Measurements from ENCODE around the gene PDCD6IP.
"Not testable (repeated sequence)": the region's sequence is repeated elsewhere in the genome, so short reads cannot be mapped to it uniquely, and the experiment has no call there.

The PDCD6IP gene, protein sequence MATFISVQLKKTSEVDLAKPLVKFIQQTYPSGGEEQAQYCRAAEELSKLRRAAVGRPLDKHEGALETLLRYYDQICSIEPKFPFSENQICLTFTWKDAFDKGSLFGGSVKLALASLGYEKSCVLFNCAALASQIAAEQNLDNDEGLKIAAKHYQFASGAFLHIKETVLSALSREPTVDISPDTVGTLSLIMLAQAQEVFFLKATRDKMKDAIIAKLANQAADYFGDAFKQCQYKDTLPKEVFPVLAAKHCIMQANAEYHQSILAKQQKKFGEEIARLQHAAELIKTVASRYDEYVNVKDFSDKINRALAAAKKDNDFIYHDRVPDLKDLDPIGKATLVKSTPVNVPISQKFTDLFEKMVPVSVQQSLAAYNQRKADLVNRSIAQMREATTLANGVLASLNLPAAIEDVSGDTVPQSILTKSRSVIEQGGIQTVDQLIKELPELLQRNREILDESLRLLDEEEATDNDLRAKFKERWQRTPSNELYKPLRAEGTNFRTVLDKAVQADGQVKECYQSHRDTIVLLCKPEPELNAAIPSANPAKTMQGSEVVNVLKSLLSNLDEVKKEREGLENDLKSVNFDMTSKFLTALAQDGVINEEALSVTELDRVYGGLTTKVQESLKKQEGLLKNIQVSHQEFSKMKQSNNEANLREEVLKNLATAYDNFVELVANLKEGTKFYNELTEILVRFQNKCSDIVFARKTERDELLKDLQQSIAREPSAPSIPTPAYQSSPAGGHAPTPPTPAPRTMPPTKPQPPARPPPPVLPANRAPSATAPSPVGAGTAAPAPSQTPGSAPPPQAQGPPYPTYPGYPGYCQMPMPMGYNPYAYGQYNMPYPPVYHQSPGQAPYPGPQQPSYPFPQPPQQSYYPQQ

DNA sequence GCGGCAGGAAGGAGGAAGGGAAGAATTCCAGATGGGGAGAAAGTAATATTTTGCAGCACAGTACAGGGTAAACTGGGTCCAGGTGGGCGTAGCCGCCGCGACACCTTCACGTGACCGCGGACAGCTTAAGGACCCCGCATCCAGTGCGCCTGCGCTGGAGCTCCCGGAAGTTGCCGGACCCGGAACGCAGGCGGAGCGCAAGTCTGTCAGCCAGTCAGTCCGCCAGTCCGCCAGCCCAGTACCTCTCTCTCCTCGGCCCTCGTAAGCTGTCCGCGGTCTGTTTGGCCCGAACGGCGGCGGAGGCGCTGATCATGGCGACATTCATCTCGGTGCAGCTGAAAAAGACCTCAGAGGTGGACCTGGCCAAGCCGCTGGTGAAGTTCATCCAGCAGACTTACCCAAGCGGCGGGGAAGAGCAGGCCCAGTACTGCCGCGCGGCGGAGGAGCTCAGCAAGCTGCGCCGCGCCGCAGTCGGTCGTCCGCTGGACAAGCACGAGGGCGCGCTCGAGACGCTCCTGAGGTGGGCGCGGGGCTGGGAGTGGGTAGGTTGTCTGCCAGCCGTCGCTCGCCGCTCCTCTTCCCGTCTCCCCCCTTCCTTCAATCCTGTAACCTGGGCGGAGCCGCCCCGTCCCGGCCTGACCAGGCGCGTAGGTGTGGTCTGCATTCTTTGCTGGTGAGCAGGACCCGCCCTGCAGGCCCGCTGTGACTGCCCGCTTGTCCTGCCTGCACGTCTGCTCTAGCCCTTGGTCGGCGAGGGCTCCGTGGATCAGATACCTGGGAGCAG, at the start of gene PDCD6IP:
PDCD6IP (plus strand) TSS at position 213 of the 784 bp plus-strand sequence; CDS start at position 312, 99 bp downstream.
- Histone ChIP-seq H3K9ac (ENCODE audit: low read length in 5 of 5) (peak within 1 kb of the TSS; percentile 87 to 97 (median 91)), H3K36me3 (ENCODE audit: control insufficient read depth in 5 of 5, insufficient read depth in 5 of 5, low read length in 5 of 5) (peaks cover 0 to 9% (median 2%) of the 10 kb centered on the region in 5 donors), H3K27me3 (ENCODE audit: control insufficient read depth in 5 of 5, insufficient read depth in 4 of 5, low read length in 5 of 5) (no peaks in the 10 kb centered on the region), H3K4me3 (ENCODE audit: low read depth in 1 of 5, low read length in 5 of 5) (peak within 1 kb of the TSS; percentile 86 to 98 (median 97)), H3K9me3 (ENCODE audit: control insufficient read depth in 5 of 5, low read length in 5 of 5) (no peaks in the 10 kb centered on the region), H3K27ac (ENCODE audit: low read depth, low read length) (peak within 1 kb of the TSS; percentile 98), H3K4me1 (ENCODE audit: control insufficient read depth in 5 of 5, insufficient read depth in 5 of 5, low read length in 5 of 5) (peaks cover 0 to 40% (median 37%) of the 10 kb centered on the region in 5 donors)

DNA sequence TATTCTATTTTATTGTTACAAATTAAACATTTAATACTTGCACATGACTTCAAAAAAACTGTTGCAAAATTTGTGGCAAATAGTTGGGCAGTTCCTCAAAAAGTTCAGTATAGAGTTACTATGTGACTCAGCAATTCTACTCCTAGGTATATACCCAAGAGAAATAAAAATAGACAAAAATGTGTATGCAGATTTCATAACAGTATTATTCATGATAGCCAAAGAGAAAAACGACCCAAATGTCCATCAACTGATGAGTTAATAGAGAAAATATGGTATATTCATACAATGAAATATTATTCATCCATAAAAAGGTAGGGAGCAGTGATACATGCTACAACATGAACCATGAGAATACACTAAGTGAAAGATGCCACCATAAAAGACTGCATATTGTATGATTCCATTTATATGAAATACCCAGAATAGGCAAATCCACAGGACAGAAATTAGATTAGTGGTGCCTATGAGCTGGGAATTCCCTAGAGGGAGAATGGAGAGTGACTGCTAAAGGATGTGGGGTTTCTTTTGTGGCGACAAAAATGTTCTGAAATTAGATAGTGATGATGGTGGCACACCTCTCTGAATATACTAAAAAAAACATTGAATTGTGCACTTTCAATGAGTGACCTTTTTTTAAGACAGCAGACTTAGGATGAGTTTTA, 48.8 kb upstream of the PDCD6IP start:
- H3K9me3 ChIP-seq (ENCODE audit: control insufficient read depth in 5 of 5, low read length in 5 of 5) = peaks cover 0 to 6% (median 0%) of the 10 kb centered on the region in 5 donors
- H3K36me3 ChIP-seq (ENCODE audit: control insufficient read depth in 5 of 5, insufficient read depth in 5 of 5, low read length in 5 of 5) = no peaks in the 10 kb centered on the region
- no peaks in the 10 kb centered on the region for H3K4me1 ChIP-seq (ENCODE audit: control insufficient read depth in 5 of 5, insufficient read depth in 5 of 5, low read length in 5 of 5)
- H3K9ac ChIP-seq (ENCODE audit: low read length in 5 of 5) = no peak overlapping the region
- H3K4me3 ChIP-seq (ENCODE audit: low read depth in 1 of 5, low read length in 5 of 5) = no peak overlapping the region
- H3K27me3 ChIP-seq (ENCODE audit: control insufficient read depth in 5 of 5, insufficient read depth in 4 of 5, low read length in 5 of 5) = no peaks in the 10 kb centered on the region
- H3K27ac ChIP-seq (ENCODE audit: low read depth, low read length) = no peak overlapping the region

DNA sequence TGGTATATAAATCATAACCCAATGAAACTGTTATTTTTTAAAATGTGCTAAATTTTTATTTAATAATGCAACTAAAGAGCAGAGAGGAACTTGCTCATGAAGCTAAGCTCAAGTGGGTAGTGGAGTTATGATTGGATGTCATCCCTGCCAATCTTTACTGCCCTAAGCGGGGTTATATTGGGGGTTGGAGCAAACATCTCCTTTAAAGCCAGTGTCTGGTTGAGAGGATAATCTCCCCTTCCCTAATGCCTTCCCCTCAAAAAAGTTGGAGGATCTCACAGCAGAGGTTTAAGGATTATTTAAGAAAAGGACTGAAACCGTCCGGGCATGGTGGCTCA, 48.2 kb upstream of the PDCD6IP start:
- Histone ChIP-seq H3K9me3 (ENCODE audit: control insufficient read depth in 5 of 5, low read length in 5 of 5) (peaks cover 0 to 8% (median 4%) of the 10 kb centered on the region in 5 donors), H3K27ac (ENCODE audit: low read depth, low read length) (no peak overlapping the region), H3K4me3 (ENCODE audit: low read depth in 1 of 5, low read length in 5 of 5) (no peak overlapping the region), H3K27me3 (ENCODE audit: control insufficient read depth in 5 of 5, insufficient read depth in 4 of 5, low read length in 5 of 5) (no peaks in the 10 kb centered on the region), H3K9ac (ENCODE audit: low read length in 5 of 5) (no peak overlapping the region), H3K36me3 (ENCODE audit: control insufficient read depth in 5 of 5, insufficient read depth in 5 of 5, low read length in 5 of 5) (no peaks in the 10 kb centered on the region), H3K4me1 (ENCODE audit: control insufficient read depth in 5 of 5, insufficient read depth in 5 of 5, low read length in 5 of 5) (no peaks in the 10 kb centered on the region)

DNA sequence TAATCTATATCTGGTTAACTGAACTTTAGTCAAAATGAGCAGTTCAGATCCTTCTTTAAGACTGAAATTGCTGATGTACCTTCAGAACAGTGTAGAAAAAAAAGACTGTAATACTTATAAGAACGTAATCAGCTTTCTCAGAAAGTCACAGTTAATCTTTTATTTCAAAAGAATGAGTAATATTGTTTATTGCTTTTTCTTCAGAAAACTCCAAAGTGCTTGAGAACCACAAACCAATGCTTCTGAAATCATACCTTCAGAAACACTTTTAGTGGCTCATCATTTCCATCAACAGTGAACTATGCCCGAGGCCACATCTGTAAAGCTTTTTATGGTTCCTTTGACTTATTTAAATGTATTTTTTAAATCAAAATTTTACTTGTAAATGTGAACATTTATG, 47.1 kb upstream of the PDCD6IP start:
- Histone ChIP-seq H3K27me3 (ENCODE audit: control insufficient read depth in 5 of 5, insufficient read depth in 4 of 5, low read length in 5 of 5) (no peaks in the 10 kb centered on the region), H3K9ac (ENCODE audit: low read length in 5 of 5) (no peak overlapping the region), H3K27ac (ENCODE audit: low read depth, low read length) (no peak overlapping the region), H3K36me3 (ENCODE audit: control insufficient read depth in 5 of 5, insufficient read depth in 5 of 5, low read length in 5 of 5) (no peaks in the 10 kb centered on the region), H3K9me3 (ENCODE audit: control insufficient read depth in 5 of 5, low read length in 5 of 5) (peaks cover 0 to 8% (median 4%) of the 10 kb centered on the region in 5 donors), H3K4me1 (ENCODE audit: control insufficient read depth in 5 of 5, insufficient read depth in 5 of 5, low read length in 5 of 5) (no peaks in the 10 kb centered on the region), H3K4me3 (ENCODE audit: low read depth in 1 of 5, low read length in 5 of 5) (no peak overlapping the region)

DNA sequence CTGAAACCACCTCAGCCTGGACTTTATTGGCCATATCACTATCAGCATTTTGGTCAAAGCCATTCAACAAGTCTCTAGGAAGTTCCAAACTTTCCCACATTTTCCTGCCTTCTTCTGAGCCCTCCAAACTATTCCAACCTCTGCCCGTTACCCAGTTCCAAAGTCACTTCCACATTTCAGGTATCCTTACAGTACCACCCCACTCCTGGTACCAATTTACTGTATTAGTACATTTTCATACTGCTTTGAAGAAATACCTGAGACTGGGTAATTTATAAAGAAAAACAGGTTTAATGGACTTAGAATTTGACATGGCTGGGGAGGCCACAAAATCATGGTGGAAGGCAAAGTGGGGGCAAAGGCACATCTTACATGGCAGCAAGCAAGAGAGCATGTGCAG, 44.0 kb upstream of the PDCD6IP start:
- not testable (repeated sequence) for H3K9ac ChIP-seq (ENCODE audit: low read length in 5 of 5); H3K4me1 ChIP-seq (ENCODE audit: control insufficient read depth in 5 of 5, insufficient read depth in 5 of 5, low read length in 5 of 5); H3K4me3 ChIP-seq (ENCODE audit: low read depth in 1 of 5, low read length in 5 of 5); H3K9me3 ChIP-seq (ENCODE audit: control insufficient read depth in 5 of 5, low read length in 5 of 5); H3K27me3 ChIP-seq (ENCODE audit: control insufficient read depth in 5 of 5, insufficient read depth in 4 of 5, low read length in 5 of 5); H3K36me3 ChIP-seq (ENCODE audit: control insufficient read depth in 5 of 5, insufficient read depth in 5 of 5, low read length in 5 of 5); H3K27ac ChIP-seq (ENCODE audit: low read depth, low read length)

DNA sequence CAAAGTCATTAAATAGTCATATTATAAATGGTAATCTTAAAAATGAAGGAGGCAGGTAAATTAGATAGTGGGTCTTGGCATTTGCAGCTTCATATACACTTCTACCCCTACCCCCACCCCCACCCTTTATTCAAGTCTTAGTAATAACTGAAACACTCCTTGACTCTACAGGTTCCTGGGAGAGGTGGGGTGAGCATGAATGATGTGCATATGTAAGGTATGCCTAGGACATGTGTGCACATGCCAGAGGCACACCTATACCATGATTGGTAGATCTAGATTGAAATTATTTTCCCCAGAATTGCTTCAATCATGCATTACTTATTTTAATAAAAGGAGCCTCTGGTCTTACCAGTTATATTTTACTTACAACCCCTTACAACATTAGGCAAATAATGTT, 40.1 kb upstream of the PDCD6IP start:
- H3K4me3 ChIP-seq (ENCODE audit: low read depth in 1 of 5, low read length in 5 of 5) = no peak overlapping the region
- no peaks in the 10 kb centered on the region for H3K4me1 ChIP-seq (ENCODE audit: control insufficient read depth in 5 of 5, insufficient read depth in 5 of 5, low read length in 5 of 5)
- no peak overlapping the region for H3K9ac ChIP-seq (ENCODE audit: low read length in 5 of 5)
- H3K9me3 ChIP-seq (ENCODE audit: control insufficient read depth in 5 of 5, low read length in 5 of 5) = peaks cover 0 to 8% (median 4%) of the 10 kb centered on the region in 5 donors
- no peaks in the 10 kb centered on the region for H3K36me3 ChIP-seq (ENCODE audit: control insufficient read depth in 5 of 5, insufficient read depth in 5 of 5, low read length in 5 of 5)
- no peak overlapping the region for H3K27ac ChIP-seq (ENCODE audit: low read depth, low read length)
- H3K27me3 ChIP-seq (ENCODE audit: control insufficient read depth in 5 of 5, insufficient read depth in 4 of 5, low read length in 5 of 5) = no peaks in the 10 kb centered on the region

DNA sequence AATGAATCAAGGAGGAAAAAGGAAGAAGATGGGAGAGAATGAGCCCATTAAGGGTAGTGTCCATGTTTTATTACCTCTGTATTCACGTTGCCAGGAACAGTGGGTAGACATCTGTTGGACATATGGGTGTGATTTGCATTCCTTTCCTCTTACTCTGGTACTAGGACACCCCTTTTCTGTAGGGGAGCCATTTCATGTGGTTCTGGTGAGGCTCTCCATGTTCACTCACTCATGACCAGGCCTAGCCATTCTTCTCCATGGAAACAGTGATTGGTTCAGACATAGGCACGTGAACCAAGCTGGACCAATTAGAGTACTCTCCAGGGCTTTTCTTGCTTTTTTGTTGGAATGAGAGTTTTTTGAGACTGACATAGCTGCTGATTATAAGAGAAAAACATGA, 39.6 kb upstream of the PDCD6IP start:
- H3K27me3 ChIP-seq (ENCODE audit: control insufficient read depth in 5 of 5, insufficient read depth in 4 of 5, low read length in 5 of 5) = no peaks in the 10 kb centered on the region
- H3K27ac ChIP-seq (ENCODE audit: low read depth, low read length) = no peak overlapping the region
- peaks cover 0 to 8% (median 4%) of the 10 kb centered on the region in 5 donors for H3K9me3 ChIP-seq (ENCODE audit: control insufficient read depth in 5 of 5, low read length in 5 of 5)
- H3K36me3 ChIP-seq (ENCODE audit: control insufficient read depth in 5 of 5, insufficient read depth in 5 of 5, low read length in 5 of 5) = no peaks in the 10 kb centered on the region
- H3K9ac ChIP-seq (ENCODE audit: low read length in 5 of 5) = no peak overlapping the region
- H3K4me3 ChIP-seq (ENCODE audit: low read depth in 1 of 5, low read length in 5 of 5) = no peak overlapping the region
- H3K4me1 ChIP-seq (ENCODE audit: control insufficient read depth in 5 of 5, insufficient read depth in 5 of 5, low read length in 5 of 5) = no peaks in the 10 kb centered on the region

DNA sequence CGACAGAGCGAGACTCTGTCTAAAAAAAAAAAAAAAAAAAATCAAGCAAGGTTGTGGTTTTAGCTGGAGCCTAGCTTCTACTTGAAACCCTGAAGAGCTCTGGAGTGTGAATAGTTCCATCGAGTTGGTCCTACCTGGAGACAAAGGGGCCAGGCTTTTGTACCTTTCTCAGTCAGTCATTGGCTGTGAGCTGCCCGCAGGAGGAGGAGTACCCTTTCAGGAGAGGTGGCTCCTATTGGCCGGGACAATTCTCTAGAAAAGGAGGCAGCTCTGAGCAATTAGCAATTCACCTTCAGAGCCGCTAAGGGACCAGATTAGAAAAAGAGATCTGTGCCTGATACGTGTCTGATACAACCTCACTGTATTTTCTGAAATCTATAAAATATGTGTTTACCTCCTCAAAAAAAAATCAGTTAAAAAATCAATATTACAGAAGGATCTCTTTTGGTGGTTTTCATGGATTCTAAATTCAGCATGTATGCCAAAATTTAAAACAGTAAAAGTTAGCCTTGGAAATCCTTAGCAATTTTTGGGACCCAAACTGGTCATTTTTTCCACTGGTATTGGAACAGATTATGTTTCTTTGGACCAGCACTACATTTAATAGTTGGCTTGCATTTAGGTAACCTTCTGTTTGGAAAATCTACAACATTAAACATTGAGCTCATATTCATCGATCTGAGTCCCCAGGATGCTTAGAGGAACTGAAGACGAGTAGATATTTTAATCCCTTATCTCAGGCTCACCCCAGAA, 29.7 kb upstream of the PDCD6IP start:
- Histone ChIP-seq H3K9me3 (ENCODE audit: control insufficient read depth in 5 of 5, low read length in 5 of 5) (no peaks in the 10 kb centered on the region), H3K9ac (ENCODE audit: low read length in 5 of 5) (no peak overlapping the region), H3K27ac (ENCODE audit: low read depth, low read length) (no peak overlapping the region), H3K4me1 (ENCODE audit: control insufficient read depth in 5 of 5, insufficient read depth in 5 of 5, low read length in 5 of 5) (no peaks in the 10 kb centered on the region), H3K27me3 (ENCODE audit: control insufficient read depth in 5 of 5, insufficient read depth in 4 of 5, low read length in 5 of 5) (no peaks in the 10 kb centered on the region), H3K4me3 (ENCODE audit: low read depth in 1 of 5, low read length in 5 of 5) (no peak overlapping the region), H3K36me3 (ENCODE audit: control insufficient read depth in 5 of 5, insufficient read depth in 5 of 5, low read length in 5 of 5) (no peaks in the 10 kb centered on the region)

DNA sequence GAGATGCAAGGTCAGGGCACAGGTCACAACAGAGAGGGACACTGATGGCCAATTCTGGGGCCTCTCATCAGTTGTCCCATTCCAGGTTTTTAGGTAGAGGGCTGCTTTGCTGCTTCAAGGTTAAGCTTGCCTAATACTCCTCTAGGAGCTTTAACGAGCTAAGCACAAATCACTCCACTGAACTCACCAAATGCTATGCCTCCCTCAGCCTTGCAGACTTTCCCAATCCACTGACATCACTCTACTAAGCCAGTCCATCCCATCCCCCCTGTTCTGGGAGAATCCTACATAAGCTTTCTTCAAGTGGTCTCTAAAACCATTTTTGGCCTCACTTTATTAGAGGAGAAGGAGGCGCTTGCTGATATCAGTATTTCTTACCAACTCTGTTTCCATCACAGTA, 24.8 kb upstream of the PDCD6IP start:
- Histone ChIP-seq H3K4me1 (ENCODE audit: control insufficient read depth in 5 of 5, insufficient read depth in 5 of 5, low read length in 5 of 5) (no peaks in the 10 kb centered on the region), H3K27ac (ENCODE audit: low read depth, low read length) (no peak overlapping the region), H3K9ac (ENCODE audit: low read length in 5 of 5) (no peak overlapping the region), H3K9me3 (ENCODE audit: control insufficient read depth in 5 of 5, low read length in 5 of 5) (no peaks in the 10 kb centered on the region), H3K4me3 (ENCODE audit: low read depth in 1 of 5, low read length in 5 of 5) (no peak overlapping the region), H3K36me3 (ENCODE audit: control insufficient read depth in 5 of 5, insufficient read depth in 5 of 5, low read length in 5 of 5) (no peaks in the 10 kb centered on the region), H3K27me3 (ENCODE audit: control insufficient read depth in 5 of 5, insufficient read depth in 4 of 5, low read length in 5 of 5) (no peaks in the 10 kb centered on the region)

Measured in subcutaneous abdominal adipose tissue (tissue), 5 donors.